Chondrocyte (in vitro differentiated cells): ENCODE data around the gene NMD3. TPM values are rescaled to one million over a fixed set of nuclear protein-coding genes. Genes with fewer than 3 reads are reported as not detected.

ENCODE experiments used
- DNase-seq: peaks from one replicate; pipeline ENCODE4 v3.0.0; 2021; ENCODE audit warnings: mixed read lengths, low spot score
- H3K27ac Mint-ChIP-seq: one replicate; pipeline ENCODE4 v1.8.0; 2021; ENCODE audit warnings: mild to moderate bottlenecking, moderate library complexity, mixed read lengths; ENCODE audit not compliant: unreplicated experiment
- H3K27me3 Mint-ChIP-seq: 2 replicates; pipeline ENCODE4 v1.8.0; 2021; ENCODE audit warnings: low read depth, mixed read lengths
- H3K36me3 Mint-ChIP-seq: 2 replicates; pipeline ENCODE4 v1.8.0; 2021; ENCODE audit warnings: low read depth, mixed read lengths
- H3K4me1 Mint-ChIP-seq: 2 replicates; pipeline ENCODE4 v1.8.0; 2021; ENCODE audit warnings: low read depth, mild to moderate bottlenecking, mixed read lengths
- H3K4me3 Mint-ChIP-seq: one replicate; pipeline ENCODE4 v1.8.0; 2021; ENCODE audit warnings: mild to moderate bottlenecking, moderate library complexity, mixed read lengths; ENCODE audit not compliant: unreplicated experiment
- H3K9me3 Mint-ChIP-seq: 2 replicates; pipeline ENCODE4 v1.8.0; 2021; ENCODE audit warnings: low read depth, mixed read lengths
- total RNA-seq: library from RNA; stranded (reverse); gene quantifications from 3 replicates; pipeline ENCODE4 v1.2.1, GENCODE V29; 2021
- TF ChIP-seq, protein P1 (sequence below): fragments of 200-600 bp; sonication (generic); IDR thresholded peaks from 2 replicates; pipeline ENCODE4 v1.5.0; 2021; ENCODE audit warnings: antibody characterized with exemption, mild to moderate bottlenecking, moderate library complexity

Gene NMD3
- total RNA-seq, 1 donor from 2014 or later = 67.8 TPM

DNA sequence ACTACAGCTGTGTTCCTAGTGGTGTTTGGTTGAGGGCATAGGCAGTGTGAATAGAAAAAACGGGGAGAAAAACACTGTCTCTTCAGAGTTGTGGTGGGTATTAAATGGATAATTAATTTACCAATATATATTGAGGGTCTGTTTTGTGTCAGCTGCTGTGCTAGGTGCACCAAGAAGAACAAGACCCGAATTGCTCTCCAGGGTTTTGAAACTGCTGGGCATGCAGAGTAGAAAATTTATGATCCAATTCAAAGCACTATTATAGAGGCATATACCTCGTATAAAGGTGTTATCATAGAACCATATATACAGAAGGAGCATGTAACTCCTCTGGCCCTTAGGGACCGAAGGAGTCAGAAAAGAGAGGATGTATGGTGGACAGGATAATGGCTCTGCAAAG, 1.6 kb upstream of the NMD3 start:
- TF ChIP-seq, protein P1, sequence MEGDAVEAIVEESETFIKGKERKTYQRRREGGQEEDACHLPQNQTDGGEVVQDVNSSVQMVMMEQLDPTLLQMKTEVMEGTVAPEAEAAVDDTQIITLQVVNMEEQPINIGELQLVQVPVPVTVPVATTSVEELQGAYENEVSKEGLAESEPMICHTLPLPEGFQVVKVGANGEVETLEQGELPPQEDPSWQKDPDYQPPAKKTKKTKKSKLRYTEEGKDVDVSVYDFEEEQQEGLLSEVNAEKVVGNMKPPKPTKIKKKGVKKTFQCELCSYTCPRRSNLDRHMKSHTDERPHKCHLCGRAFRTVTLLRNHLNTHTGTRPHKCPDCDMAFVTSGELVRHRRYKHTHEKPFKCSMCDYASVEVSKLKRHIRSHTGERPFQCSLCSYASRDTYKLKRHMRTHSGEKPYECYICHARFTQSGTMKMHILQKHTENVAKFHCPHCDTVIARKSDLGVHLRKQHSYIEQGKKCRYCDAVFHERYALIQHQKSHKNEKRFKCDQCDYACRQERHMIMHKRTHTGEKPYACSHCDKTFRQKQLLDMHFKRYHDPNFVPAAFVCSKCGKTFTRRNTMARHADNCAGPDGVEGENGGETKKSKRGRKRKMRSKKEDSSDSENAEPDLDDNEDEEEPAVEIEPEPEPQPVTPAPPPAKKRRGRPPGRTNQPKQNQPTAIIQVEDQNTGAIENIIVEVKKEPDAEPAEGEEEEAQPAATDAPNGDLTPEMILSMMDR = no peak
- DNase-seq = no peak
- Mint-ChIP-seq H3K9me3 (peaks cover 9% of the 10 kb centered on the region), H3K4me1 (peaks cover 34% of the 10 kb centered on the region), H3K27ac (no peak overlapping the region), H3K27me3 (no peaks in the 10 kb centered on the region), H3K4me3 (peak overlapping the region; percentile 26), H3K36me3 (peaks cover 2% of the 10 kb centered on the region)

DNA sequence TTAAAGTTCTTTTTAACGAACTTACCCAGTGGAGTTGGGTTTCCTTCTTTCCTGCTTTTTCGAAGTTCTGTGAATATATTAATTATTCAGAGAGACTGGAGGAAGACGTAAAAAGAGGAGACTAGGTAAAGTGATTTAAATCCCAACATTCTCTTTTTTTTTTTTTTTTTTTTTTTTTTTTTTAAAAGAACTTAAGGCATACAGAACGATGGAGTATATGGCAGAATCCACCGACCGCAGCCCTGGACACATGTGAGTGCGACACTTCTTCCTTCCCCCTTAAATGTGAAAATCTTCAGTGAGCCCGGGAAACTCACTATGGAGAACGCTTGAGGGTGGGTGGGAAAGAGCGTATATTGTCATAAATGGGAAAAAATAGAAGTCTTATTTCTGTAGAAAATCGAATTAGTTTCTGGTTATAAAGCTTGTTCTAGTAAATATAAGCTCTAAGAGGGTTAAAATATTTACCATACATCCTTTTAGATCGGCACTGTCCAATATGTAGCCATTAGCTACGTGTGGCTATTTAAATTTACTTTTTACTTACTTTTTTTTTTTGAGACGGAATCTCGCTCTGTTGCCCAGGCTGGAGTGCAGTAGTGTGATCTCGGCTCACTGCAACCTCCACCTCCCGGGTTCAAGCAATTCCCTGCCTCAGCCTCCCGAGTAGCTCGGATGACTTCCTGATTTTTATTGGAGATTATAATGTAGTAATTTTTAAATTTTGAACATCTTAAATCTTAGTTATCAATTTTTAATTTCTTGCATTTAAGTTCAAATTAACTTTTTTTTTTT, 892 bp downstream of the NMD3 start:
- Mint-ChIP-seq H3K27ac (peak overlapping the region; percentile 89), H3K27me3 (no peaks in the 10 kb centered on the region), H3K4me1 (peaks cover 42% of the 10 kb centered on the region), H3K4me3 (peak overlapping the region; percentile 87), H3K36me3 (peaks cover 7% of the 10 kb centered on the region), H3K9me3 (peaks cover 9% of the 10 kb centered on the region)
- no peak for DNase-seq
- TF ChIP-seq, protein P1 = no peak

DNA sequence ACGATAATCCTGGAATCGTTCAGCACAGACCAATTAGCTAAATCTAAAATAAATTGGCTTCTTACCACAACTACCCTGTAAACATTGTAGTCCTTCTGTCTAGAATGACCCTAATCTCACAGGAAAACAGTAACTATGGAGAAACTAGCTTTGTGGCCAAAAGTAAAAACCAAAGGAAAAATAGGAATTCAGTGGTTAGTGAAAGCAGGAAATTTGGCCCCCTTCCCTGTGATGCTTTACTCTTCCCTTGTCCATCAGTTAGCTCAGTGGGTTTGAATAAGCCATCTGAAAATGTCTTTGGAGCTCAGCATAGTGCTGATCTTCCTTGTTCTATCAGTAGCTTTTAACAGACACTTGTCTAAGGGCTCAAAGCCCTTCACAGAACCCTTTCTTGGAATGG, 1.6 kb downstream of the NMD3 start:
- H3K9me3 Mint-ChIP-seq = peaks cover 9% of the 10 kb centered on the region

DNA sequence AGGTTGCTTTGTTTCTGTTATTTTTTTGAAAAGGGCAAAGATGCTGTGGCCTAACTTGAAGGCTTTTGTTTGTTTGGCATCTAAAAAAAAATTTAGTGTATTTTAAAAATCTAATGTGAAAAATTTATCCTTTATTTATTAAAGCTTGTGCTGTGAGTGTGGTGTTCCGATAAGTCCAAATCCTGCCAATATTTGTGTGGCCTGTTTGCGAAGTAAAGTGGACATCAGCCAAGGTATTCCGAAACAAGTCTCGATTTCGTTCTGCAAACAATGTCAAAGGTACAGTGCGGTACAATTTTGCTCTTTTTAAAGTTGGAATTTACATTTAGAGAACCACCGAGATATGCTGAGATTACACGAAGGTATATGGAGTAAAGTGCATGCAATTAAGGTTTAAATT, 3.7 kb downstream of the NMD3 start:
- DNase-seq = no peak
- H3K36me3 Mint-ChIP-seq = peaks cover 8% of the 10 kb centered on the region
- TF ChIP-seq, protein P1 = no peak
- no peak overlapping the region for H3K27ac Mint-ChIP-seq
- no peaks in the 10 kb centered on the region for H3K27me3 Mint-ChIP-seq
- H3K9me3 Mint-ChIP-seq = peaks cover 7% of the 10 kb centered on the region
- peak overlapping the region; percentile 10 for H3K4me3 Mint-ChIP-seq
- peaks cover 38% of the 10 kb centered on the region for H3K4me1 Mint-ChIP-seq

More for the DNA sequence above, 1.6 kb downstream of the NMD3 start:
- DNase-seq = no peak
- TF ChIP-seq, protein P1 = no peak
- Mint-ChIP-seq H3K36me3 (peaks cover 9% of the 10 kb centered on the region), H3K4me1 (peaks cover 39% of the 10 kb centered on the region), H3K4me3 (peak overlapping the region; percentile 87), H3K27me3 (no peaks in the 10 kb centered on the region), H3K27ac (peak overlapping the region; percentile 89)

DNA sequence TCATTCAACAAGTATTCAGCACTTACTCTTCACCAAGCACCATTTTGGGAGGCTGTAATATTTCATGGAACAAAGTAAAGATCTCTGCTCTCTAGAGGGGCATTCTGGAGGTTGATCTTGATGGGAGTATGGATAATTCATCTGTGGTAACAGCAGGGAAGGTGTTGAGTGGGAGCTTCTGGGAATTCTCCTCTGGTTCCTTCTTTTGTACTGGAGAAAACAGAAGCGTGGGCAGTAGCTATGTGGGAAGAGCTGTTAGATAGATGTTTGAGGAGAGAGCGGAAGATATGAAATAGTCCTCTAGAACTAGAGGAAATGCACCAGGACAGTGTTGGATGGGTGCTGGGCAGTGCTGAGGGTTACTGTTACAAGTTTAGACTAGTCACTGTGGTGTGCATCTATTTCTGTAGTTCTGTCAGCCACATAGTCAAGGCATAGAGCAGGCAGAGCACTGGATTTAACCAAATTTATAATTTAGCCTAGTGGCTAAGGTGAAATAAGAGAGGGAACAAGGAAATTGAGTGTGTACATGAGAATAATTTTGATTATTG, 9.6 kb downstream of the NMD3 start:
- TF ChIP-seq, protein P1 = no peak
- Mint-ChIP-seq H3K9me3 (no peaks in the 10 kb centered on the region), H3K36me3 (peaks cover 16% of the 10 kb centered on the region), H3K4me3 (no peak overlapping the region), H3K27ac (no peak overlapping the region), H3K4me1 (peaks cover 11% of the 10 kb centered on the region), H3K27me3 (no peaks in the 10 kb centered on the region)
- no peak for DNase-seq
